Smooth muscle cell (in vitro differentiated cells): ENCODE results near the gene ERC2. TPM values are rescaled to one million over a fixed set of nuclear protein-coding genes. Genes with fewer than 3 reads are reported as not detected.

Experiments used
- DNase-seq: peaks from one replicate; lab custom pipeline; 2025; ENCODE audit not compliant: unreplicated experiment; lab: John Stamatoyannopoulos, UW
- H2AFZ ChIP-seq: fragments of 200-600 bp; sonication (generic); 2 replicates; pipeline ENCODE4 v1.6.0; 2016; ENCODE audit warnings: antibody characterized with exemption, low read depth, mild to moderate bottlenecking
- H3F3A ChIP-seq: fragments of 200-600 bp; sonication (generic); 2 replicates; pipeline ENCODE4 v1.6.0; 2017; ENCODE audit warnings: antibody characterized with exemption, low read depth
- H3K27ac ChIP-seq: fragments of 200-600 bp; sonication (generic); 2 replicates; pipeline ENCODE4 v1.5.1; 2016; ENCODE audit warnings: low read depth, mild to moderate bottlenecking
- H3K27me3 ChIP-seq: fragments of 200-600 bp; sonication (generic); 2 replicates; pipeline ENCODE4 v1.6.1; 2016; ENCODE audit warnings: low read depth, mild to moderate bottlenecking
- H3K36me3 ChIP-seq: fragments of 200-600 bp; sonication (generic); 2 replicates; pipeline ENCODE4 v1.5.1; 2016; ENCODE audit warnings: low read depth
- H3K4me1 ChIP-seq: fragments of 200-600 bp; sonication (generic); 2 replicates; pipeline ENCODE4 v1.5.1; 2016; ENCODE audit warnings: low read depth
- H3K4me2 ChIP-seq: fragments of 200-600 bp; sonication (generic); 2 replicates; pipeline ENCODE4 v1.6.0; 2016; ENCODE audit warnings: mild to moderate bottlenecking
- H3K4me3 ChIP-seq: fragments of 200-600 bp; sonication (generic); 2 replicates; pipeline ENCODE4 v1.5.1; 2016; ENCODE audit warnings: mild to moderate bottlenecking
- H3K79me2 ChIP-seq: fragments of 200-600 bp; sonication (generic); 2 replicates; pipeline ENCODE4 v1.6.0; 2016; ENCODE audit warnings: low read depth, mild to moderate bottlenecking
- H3K9ac ChIP-seq: fragments of 200-600 bp; sonication (generic); 2 replicates; pipeline ENCODE4 v1.6.0; 2016; ENCODE audit warnings: low read depth
- H3K9me3 ChIP-seq: fragments of 200-600 bp; sonication (generic); replicated peaks from 2 replicates; pipeline ENCODE4 v1.5.1; 2016; ENCODE audit warnings: low read depth
- H4K20me1 ChIP-seq: fragments of 200-600 bp; sonication (generic); 2 replicates; pipeline ENCODE4 v1.6.0; 2016; ENCODE audit warnings: low read depth
- WGBS: methylation state at CpG from one replicate; pipeline ENCODE4 v1.1.7; 2016; ENCODE audit warnings: low lambda C conversion rate; 5-methylcytosine and 5-hydroxymethylcytosine counted together
- polyA plus RNA-seq: library from polyadenylated mRNA; unstranded; fragments of >200 nt; fragmentation: Nextera tagmentation; extraction: Ambion mirVana; gene quantifications from 2 replicates; pipeline ENCODE4 v1.2.1, GENCODE V29; 2016
- total RNA-seq: library from RNA; depleted of rRNA; stranded (reverse); fragments of >200 nt; gene quantifications from 2 replicates; pipeline ENCODE4 v1.2.3, GENCODE V29; 2014
- TF ChIP-seq, protein P1 (sequence below): fragments of 200-600 bp; sonication (generic); IDR thresholded peaks from 2 replicates; pipeline ENCODE4 v1.5.1; 2017; ENCODE audit warnings: borderline replicate concordance, mild to moderate bottlenecking, antibody characterized with exemption; ENCODE audit not compliant: insufficient read depth, poor library complexity, severe bottlenecking

Gene ERC2
- total and polyA plus RNA-seq, 2 experiments from 2014 or later = 1.1 TPM; not detected in 1

DNA sequence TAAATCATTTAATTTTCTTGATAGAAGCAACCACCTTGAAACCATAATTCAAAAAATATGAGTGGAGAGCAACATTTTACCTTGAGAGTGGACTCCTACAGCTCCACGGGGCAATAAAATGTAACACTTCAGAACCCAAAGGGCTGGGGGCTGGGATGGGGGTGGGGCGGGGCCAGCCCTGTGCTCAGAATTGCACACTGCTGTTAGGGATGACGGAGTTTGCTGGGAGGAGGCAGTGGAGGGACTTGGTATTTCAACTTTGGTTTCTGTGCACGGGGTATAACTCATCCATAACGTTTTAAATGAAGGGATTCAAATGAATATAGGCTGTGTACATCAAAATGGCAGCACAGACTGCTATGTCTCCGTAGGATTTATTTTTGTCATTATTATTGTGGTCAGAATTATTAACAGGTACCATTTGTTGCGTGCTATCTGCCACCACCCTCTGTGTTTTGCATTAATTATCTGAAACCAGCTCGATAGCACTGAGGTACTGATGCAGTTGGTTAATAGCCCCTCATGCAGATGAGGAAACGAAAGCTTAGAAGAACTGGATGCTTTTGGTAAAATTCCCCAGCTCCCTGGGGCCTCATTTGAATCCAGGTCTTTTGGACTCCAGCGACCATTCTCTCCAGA lies 951.8 kb downstream of the ERC2 start:
- no peak for DNase-seq
- H3K79me2 ChIP-seq = no peaks in the 10 kb centered on the region
- H3K4me3 ChIP-seq = no peak overlapping the region
- H3K4me1 ChIP-seq = peaks cover 24% of the 10 kb centered on the region
- TF ChIP-seq, protein P1, sequence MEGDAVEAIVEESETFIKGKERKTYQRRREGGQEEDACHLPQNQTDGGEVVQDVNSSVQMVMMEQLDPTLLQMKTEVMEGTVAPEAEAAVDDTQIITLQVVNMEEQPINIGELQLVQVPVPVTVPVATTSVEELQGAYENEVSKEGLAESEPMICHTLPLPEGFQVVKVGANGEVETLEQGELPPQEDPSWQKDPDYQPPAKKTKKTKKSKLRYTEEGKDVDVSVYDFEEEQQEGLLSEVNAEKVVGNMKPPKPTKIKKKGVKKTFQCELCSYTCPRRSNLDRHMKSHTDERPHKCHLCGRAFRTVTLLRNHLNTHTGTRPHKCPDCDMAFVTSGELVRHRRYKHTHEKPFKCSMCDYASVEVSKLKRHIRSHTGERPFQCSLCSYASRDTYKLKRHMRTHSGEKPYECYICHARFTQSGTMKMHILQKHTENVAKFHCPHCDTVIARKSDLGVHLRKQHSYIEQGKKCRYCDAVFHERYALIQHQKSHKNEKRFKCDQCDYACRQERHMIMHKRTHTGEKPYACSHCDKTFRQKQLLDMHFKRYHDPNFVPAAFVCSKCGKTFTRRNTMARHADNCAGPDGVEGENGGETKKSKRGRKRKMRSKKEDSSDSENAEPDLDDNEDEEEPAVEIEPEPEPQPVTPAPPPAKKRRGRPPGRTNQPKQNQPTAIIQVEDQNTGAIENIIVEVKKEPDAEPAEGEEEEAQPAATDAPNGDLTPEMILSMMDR = no peak
- no peaks in the 10 kb centered on the region for H3F3A ChIP-seq
- H3K27me3 ChIP-seq = no peaks in the 10 kb centered on the region
- H3K4me2 ChIP-seq = no peak overlapping the region
- no peak overlapping the region for H3K9ac ChIP-seq
- 80% methylated on average over 10 of the region's 10 CpGs for WGBS
- H3K27ac ChIP-seq = no peak overlapping the region
- H2AFZ ChIP-seq = no peak overlapping the region
- H3K9me3 ChIP-seq = no peaks in the 10 kb centered on the region
- H4K20me1 ChIP-seq = no peaks in the 10 kb centered on the region
- H3K36me3 ChIP-seq = no peaks in the 10 kb centered on the region

DNA sequence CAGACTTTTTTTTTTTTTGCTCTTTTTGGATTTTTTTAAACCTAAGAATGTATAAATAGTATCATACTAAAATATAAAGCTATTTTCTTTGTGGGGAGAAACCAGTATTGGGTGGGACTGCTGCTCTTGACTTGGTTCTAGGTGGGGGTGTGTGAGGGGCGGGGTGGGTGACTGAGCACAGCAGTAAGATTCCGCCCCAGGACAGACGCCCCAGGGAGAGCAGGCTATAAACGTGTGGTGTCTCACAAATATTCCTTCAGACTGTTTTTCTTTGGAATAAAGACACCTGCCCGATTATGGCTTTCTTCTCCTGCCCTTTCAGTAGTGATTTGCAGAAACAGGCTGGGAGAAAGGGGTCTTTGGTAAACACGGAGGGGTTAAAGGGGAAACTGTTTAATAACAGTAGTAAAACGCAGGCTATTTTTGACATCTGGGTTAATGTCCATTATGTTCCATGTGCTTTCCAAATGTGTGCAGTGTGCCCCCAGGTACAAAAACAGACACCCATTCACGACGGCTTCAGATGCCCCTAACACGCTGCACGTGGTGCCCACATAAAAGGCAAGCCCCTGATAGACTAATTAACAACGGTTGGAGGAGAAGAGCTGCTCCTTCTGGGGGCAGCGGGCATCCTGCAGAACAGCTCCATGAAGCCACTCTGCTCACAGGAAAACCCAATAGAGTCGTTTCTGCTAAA lies 952.6 kb downstream of the ERC2 start:
- Histone ChIP-seq H2AFZ (no peak overlapping the region), H3K9me3 (no peaks in the 10 kb centered on the region), H3K4me2 (no peak overlapping the region), H3K27ac (no peak overlapping the region), H3K36me3 (no peaks in the 10 kb centered on the region), H3F3A (no peaks in the 10 kb centered on the region), H3K79me2 (no peaks in the 10 kb centered on the region), H4K20me1 (no peaks in the 10 kb centered on the region), H3K4me3 (no peak overlapping the region), H3K27me3 (no peaks in the 10 kb centered on the region), H3K9ac (no peak overlapping the region), H3K4me1 (peaks cover 16% of the 10 kb centered on the region)
- TF ChIP-seq, protein P1 = no peak
- no peak for DNase-seq
- WGBS = 80% methylated on average over 14 of the region's 14 CpGs

DNA sequence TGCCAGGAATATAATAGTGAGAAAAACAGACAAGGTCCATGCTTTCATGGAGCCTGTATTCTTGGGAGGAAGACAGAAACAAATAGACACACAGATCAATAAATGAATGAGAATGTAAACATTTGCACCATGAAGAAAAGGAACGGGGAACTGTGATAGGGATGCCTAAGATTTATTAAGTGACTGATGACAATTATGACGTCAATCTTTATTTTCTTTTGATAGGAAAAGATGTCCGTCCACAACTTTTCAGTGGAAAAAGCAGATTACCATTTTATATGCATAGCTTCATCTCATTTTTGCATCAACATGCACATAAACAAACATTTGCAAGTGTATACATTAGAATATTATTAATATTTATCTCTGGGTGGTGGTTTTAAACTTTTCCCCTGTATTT lies 953.3 kb downstream of the ERC2 start:
- no peak for DNase-seq
- no peaks in the 10 kb centered on the region for H3K79me2 ChIP-seq
- no peak overlapping the region for H3K4me2 ChIP-seq
- H3K4me1 ChIP-seq = peaks cover 14% of the 10 kb centered on the region
- 95% methylated on average over 3 of the region's 3 CpGs for WGBS
- H3K36me3 ChIP-seq = no peaks in the 10 kb centered on the region
- no peak overlapping the region for H3K9ac ChIP-seq
- no peaks in the 10 kb centered on the region for H3F3A ChIP-seq
- no peak overlapping the region for H2AFZ ChIP-seq
- TF ChIP-seq, protein P1 = no peak
- H3K27ac ChIP-seq = no peak overlapping the region
- H3K4me3 ChIP-seq = no peak overlapping the region
- no peaks in the 10 kb centered on the region for H4K20me1 ChIP-seq
- H3K27me3 ChIP-seq = no peaks in the 10 kb centered on the region
- H3K9me3 ChIP-seq = no peaks in the 10 kb centered on the region
